Breast epithelium (tissue), 4 donors: ENCODE measurements around the gene USO1. TPM values are rescaled to one million over a fixed set of nuclear protein-coding genes. Genes with fewer than 3 reads are reported as not detected.

Experiments used
- DNase-seq, 2 donors: peaks; one replicate each; pipeline ENCODE4 v3.0.0-alpha.2; 2019; ENCODE audit warnings: low spot score in 2 of 2
- H3K27ac ChIP-seq, 2 donors: fragments of 200-600 bp; sonication (generic) in 1 of 2; one replicate each; pipeline ENCODE4 v1.5.1; 2016 to 2019; ENCODE audit warnings: mild to moderate bottlenecking in 1 of 2
- H3K27me3 ChIP-seq, 2 donors: fragments of 200-600 bp; sonication (generic) in 1 of 2; one replicate each; pipeline versions ENCODE4 v1.5.1 to v1.6.0; 2017 to 2019; ENCODE audit warnings: control low read depth in 1 of 2, mild to moderate bottlenecking in 1 of 2
- H3K36me3 ChIP-seq: fragments of 200-600 bp; one replicate; pipeline ENCODE4 v1.5.1; 2019
- H3K4me1 ChIP-seq, 2 donors: fragments of 200-600 bp; sonication (generic); one replicate each; pipeline ENCODE4 v1.5.1; 2016 to 2019; ENCODE audit warnings: control low read depth in 1 of 2
- H3K4me3 ChIP-seq, 3 donors: fragments of 200-600 bp; sonication (generic); 1 replicate in 2 of 3; 2 replicates in 1 of 3; pipeline ENCODE4 v1.5.1; 2016 to 2019; ENCODE audit warnings: mild to moderate bottlenecking in 3 of 3, moderate library complexity in 2 of 3
- H3K9me3 ChIP-seq, 2 donors: fragments of 200-600 bp; sonication (generic) in 1 of 2; one replicate each; pipeline ENCODE4 v1.5.1; 2016 to 2019; ENCODE audit warnings: control low read depth in 1 of 2
- CTCF ChIP-seq, 3 donors: fragments of 450-650 bp; IDR thresholded peaks; one replicate each; pipeline ENCODE4 v1.5.1; 2016 to 2017; ENCODE audit warnings: antibody characterized with exemption in 3 of 3, mild to moderate bottlenecking in 3 of 3, moderate library complexity in 3 of 3
- POLR2A ChIP-seq: fragments of 450-650 bp; IDR thresholded peaks from one replicate; pipeline ENCODE4 v1.6.1; 2016; ENCODE audit warnings: antibody characterized with exemption, mild to moderate bottlenecking, moderate library complexity
- POLR2AphosphoS5 ChIP-seq, 3 donors: sonication (generic); formaldehyde crosslinking; IDR thresholded peaks; one replicate each; pipeline ENCODE4 v1.6.1; 2017; ENCODE audit warnings: antibody characterized with exemption in 3 of 3
- intact Hi-C: fragments of 100-400 bp; cut with DNase I; formaldehyde crosslinking; loops from one replicate; pipeline ENCODE4 v1.15.1; 2023; ENCODE audit warnings: low total_unique reads
- total RNA-seq, 3 donors: library from RNA; depleted of rRNA; stranded (reverse); fragments of >200 nt; gene quantifications; one replicate each; pipeline ENCODE4 v1.1.0, GENCODE V29; 2016

The USO1 gene
- total RNA-seq, 3 donors from 2014 or later: 74.1 to 76.7 (median 74.1) TPM

- no peaks in the 10 kb centered on the region for H3K27me3 ChIP-seq
- H3K4me3 ChIP-seq: no peak overlapping the region
- H3K4me1 ChIP-seq: no peaks in the 10 kb centered on the region
- H3K9me3 ChIP-seq: no peaks in the 10 kb centered on the region
- intact Hi-C loops: no loop called here
- TF ChIP-seq POLR2A: no peak
- no peak for TF ChIP-seq CTCF (IDR thresholded peaks at IDR 0.05)
- TF ChIP-seq POLR2AphosphoS5 (IDR thresholded peaks at IDR 0.05): no peak
- no peak overlapping the region for H3K27ac ChIP-seq
- no peaks in the 10 kb centered on the region for H3K36me3 ChIP-seq
- no peak for DNase-seq
Observed at GRCh38 chr4:75741027-75741426, 16.6 kb downstream of the USO1 start.

- Histone ChIP-seq H3K4me1 (no peaks in the 10 kb centered on the region), H3K36me3 (no peaks in the 10 kb centered on the region), H3K4me3 (no peak overlapping the region), H3K27me3 (no peaks in the 10 kb centered on the region), H3K27ac (no peak overlapping the region), H3K9me3 (no peaks in the 10 kb centered on the region)
- TF ChIP-seq POLR2A: no peak
- TF ChIP-seq POLR2AphosphoS5 (IDR thresholded peaks at IDR 0.05): no peak
- no peak for TF ChIP-seq CTCF (IDR thresholded peaks at IDR 0.05)
- DNase-seq: no peak
- intact Hi-C loops: no loop called here
Observed at GRCh38 chr4:75742451-75742850, 18.1 kb downstream of the USO1 start.

- DNase-seq: no peak
- intact Hi-C loops: no loop called here
- Histone ChIP-seq H3K9me3 (no peaks in the 10 kb centered on the region), H3K27me3 (no peaks in the 10 kb centered on the region), H3K27ac (no peak overlapping the region), H3K4me1 (no peaks in the 10 kb centered on the region), H3K4me3 (no peak overlapping the region), H3K36me3 (no peaks in the 10 kb centered on the region)
- TF ChIP-seq CTCF (IDR thresholded peaks at IDR 0.05) (no peak), POLR2AphosphoS5 (IDR thresholded peaks at IDR 0.05) (no peak), POLR2A (no peak)
Observed at GRCh38 chr4:75745161-75745560, 20.8 kb downstream of the USO1 start.

GRCh38 chr4:75745721-75746199 lies 21.4 kb downstream of the USO1 start:
- intact Hi-C loops: no loop called here
- H3K4me3 ChIP-seq: no peak overlapping the region
- H3K27me3 ChIP-seq: no peaks in the 10 kb centered on the region
- H3K9me3 ChIP-seq: no peaks in the 10 kb centered on the region
- TF ChIP-seq POLR2A (no peak), CTCF (IDR thresholded peaks at IDR 0.05) (no peak), POLR2AphosphoS5 (IDR thresholded peaks at IDR 0.05) (no peak)
- DNase-seq: no peak
- no peaks in the 10 kb centered on the region for H3K4me1 ChIP-seq
- no peak overlapping the region for H3K27ac ChIP-seq
- H3K36me3 ChIP-seq: no peaks in the 10 kb centered on the region

GRCh38 chr4:75752637-75753036 lies 28.3 kb downstream of the USO1 start:
- Histone ChIP-seq H3K9me3 (no peaks in the 10 kb centered on the region), H3K27me3 (no peaks in the 10 kb centered on the region), H3K4me1 (no peaks in the 10 kb centered on the region), H3K4me3 (no peak overlapping the region), H3K27ac (no peak overlapping the region), H3K36me3 (peaks cover 4% of the 10 kb centered on the region)
- TF ChIP-seq CTCF (IDR thresholded peaks at IDR 0.05): no peak
- TF ChIP-seq POLR2A: no peak
- TF ChIP-seq POLR2AphosphoS5 (IDR thresholded peaks at IDR 0.05): no peak
- intact Hi-C loops: no loop called here
- DNase-seq: no peak
